NCI-H774 (cell line): ENCODE data around the gene PIK3R2.
"Not testable (repeated sequence)": the region's sequence is repeated elsewhere in the genome, so short reads cannot be mapped to it uniquely, and the experiment has no call there.

Source experiments
- DNase-seq: peaks from one replicate; lab custom pipeline; 2025; lab: John Stamatoyannopoulos, UW

The PIK3R2 gene

GRCh38 chr19:18152817-18153555 lies at the start of gene PIK3R2:
TSS of gene PIK3R2 (plus strand) at chr19:18153163. CDS start at chr19:18155880, 2,717 bp downstream.
- DNase-seq: peak; percentile 98

DNA sequence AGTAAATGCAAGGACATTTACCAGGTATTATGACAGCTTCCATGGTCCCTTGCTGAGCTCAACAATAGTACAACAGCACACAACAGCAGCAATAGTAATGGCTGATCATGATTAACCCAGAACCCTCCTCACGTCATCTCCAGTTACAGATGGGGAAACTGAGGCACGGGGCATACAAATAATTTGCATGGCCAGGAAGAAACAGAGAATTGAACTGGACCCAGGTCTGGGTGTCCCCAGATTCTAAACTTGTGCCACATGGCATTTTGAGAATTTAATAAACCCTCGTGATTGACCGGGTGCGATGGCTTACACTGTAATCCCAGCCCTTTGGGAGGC lies 48.2 kb upstream of the PIK3R2 start:
- DNase-seq: no peak

GRCh38 chr19:18105259-18105658 lies 47.7 kb upstream of the PIK3R2 start:
- DNase-seq: not testable (repeated sequence)

DNA sequence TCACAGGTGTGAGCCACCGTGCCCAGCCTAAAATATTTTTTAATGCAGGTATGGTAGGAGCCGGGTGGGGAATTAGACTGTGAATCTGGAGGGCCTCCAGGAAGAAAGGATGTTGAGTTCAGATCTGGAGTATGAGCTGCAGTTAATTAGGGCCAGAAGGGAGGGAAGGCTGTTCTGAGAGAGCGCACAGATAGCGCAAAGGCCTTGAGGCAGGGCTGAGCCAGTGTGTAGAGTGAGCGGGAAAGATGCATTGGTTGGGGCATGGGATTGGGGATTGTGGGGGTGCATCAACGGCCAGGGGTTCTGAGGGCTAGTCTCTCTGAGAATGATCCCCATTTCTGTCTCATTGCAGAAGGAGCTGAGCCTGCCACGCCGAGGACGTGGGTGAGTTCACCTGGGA lies 45.7 kb upstream of the PIK3R2 start:
- DNase-seq: peak; percentile 4

DNA sequence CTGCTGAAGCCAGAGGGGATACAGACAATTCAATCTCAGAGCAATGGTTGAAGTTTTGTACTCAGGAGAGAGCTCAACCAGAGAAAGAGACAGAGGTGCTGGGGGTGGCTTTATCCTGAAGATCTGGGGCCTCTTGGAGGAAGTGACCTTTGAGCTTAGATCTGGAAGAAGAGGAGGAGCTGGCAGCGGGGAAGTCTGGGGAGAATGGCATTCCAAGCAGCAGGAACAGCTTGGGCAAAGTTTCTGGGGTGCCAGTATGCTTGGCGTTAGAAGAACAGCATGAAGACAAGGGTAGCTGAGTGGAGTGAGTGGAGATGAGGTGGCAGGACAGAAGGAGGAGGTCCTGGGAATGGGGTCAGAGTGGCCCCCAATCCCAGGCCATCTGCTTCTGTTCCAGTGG lies 44.1 kb upstream of the PIK3R2 start:
- DNase-seq: no peak

- no peak for DNase-seq
Measured at GRCh38 chr19:18109341-18109732, 43.6 kb upstream of the PIK3R2 start.

DNA sequence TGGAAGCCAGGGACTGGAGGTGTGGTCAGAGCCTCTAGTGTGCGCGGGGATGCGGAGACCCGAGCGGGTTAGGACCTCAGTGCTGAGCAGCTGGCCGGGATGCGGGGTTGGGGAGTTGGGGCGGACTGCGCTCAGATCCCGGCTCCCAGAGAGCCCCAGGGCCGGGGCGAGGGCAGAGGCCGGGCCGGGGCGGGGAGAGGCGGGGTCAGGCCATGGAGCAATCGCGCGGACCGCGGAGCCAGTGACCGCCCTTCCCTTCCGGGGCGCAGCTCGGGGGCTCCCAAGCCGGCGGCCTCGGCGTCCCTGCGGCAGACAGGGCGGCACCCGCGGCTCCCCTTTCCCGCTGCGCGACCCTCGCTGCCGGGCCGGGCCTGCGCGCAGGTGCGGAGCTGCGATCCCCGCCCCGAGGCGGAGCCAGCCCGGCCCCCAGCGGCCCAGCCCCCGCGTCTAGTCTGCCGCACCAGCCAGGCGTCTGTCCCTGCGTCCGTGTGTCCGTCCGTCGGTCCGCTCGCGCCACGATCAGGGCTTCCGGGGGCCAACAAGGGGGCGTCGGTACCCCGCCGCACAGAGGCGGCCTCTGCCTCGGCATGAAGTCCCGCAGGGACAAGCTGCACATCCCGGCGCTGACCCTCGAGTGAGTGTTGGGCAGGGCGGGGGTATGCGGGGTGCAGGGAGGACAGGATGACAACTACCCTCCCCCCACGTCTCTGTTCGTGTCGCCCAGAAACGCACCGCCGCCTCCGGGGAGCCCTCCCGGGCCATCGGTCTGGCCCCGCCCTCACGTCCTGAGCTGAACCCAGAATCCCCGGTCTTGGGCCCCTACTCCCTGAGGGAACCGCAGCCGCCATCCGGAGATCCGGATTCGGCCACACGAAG lies 43.0 kb upstream of the PIK3R2 start:
- DNase-seq: peak; percentile 14

GRCh38 chr19:18110609-18111232 lies 42.2 kb upstream of the PIK3R2 start:
- DNase-seq: no peak

DNA sequence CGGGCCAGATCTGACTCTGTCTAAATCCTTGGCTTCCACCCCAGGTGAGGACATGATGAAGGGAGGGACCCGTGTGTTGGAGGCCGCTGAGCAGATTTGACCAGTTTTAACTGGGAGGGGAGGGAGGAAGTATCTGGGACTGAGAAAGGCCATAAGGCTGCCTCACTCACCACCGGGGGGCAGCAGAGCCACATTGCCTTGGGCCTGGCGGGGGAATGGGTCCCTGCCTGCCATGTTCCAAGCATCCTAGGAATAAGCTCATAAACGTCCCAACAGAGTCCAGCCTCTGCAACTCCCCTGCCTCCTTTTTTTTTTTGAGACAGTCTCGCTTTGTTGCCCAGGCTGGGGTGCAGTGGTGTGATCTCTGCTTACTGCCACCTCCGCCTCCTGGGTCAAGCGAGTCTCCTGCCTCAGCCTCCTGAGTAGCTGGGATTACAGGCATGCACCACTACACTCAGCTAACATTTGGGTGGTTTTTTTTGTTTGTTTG lies 39.9 kb upstream of the PIK3R2 start:
- peak; percentile 68 for DNase-seq

- DNase-seq: no peak
Measured at GRCh38 chr19:18113827-18114226, 39.1 kb upstream of the PIK3R2 start.

DNA sequence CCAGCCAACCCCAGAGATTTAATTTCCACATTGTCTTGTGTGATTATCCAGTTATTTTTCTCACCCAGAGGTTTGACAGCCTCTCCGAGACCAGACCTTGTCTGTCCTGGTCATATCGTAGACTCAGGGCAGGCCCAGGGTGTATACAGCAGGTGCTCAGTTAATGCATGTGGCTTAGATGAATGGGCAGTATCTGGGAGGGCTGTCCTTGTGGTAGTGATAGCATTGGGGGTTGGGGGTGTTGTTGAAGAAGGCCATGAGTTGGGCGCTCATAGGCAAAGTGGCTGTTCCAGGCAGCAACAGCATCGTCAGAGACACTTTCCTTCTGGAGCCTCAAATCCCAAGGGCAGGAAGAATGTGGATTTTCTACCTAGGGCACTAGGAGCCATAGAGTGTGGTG lies 38.5 kb upstream of the PIK3R2 start:
- DNase-seq: no peak

- no peak for DNase-seq
Measured at GRCh38 chr19:18117364-18117691, 35.6 kb upstream of the PIK3R2 start.

DNA sequence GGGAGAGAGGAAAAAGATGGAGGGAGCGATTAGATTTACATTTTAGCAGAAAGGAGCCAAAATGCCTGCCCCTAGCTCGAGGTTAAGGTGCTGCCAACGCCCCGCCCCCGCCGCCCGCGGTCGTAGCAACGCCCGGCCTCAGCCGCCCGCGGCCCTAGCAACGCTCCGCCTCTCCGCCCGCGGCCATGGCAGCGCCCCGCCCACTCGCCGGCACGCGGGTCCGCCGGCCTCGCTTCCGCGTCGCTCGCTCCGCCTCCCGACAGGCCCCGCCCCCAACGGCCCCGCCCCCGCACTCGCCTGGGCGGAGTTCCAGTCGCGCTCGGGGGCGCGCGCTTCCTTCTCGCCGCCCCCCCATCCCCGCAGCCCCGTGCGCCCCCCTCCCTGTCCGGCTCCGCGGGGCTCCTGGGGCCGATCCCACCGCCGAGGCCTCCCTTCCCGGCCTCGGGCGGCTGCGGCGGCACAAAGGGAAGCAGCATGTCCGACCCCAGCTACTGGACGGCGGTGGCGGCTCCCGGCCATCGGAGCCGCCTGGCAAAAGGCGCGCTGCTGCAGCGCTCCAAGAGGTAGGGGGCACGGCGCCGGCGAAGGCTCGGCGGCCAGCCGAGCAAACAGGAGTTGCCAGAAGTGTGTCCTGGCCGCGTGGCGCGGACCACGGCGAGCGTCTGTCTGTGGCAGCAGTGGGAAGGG lies 35.1 kb upstream of the PIK3R2 start:
- DNase-seq: peak; percentile 89

DNA sequence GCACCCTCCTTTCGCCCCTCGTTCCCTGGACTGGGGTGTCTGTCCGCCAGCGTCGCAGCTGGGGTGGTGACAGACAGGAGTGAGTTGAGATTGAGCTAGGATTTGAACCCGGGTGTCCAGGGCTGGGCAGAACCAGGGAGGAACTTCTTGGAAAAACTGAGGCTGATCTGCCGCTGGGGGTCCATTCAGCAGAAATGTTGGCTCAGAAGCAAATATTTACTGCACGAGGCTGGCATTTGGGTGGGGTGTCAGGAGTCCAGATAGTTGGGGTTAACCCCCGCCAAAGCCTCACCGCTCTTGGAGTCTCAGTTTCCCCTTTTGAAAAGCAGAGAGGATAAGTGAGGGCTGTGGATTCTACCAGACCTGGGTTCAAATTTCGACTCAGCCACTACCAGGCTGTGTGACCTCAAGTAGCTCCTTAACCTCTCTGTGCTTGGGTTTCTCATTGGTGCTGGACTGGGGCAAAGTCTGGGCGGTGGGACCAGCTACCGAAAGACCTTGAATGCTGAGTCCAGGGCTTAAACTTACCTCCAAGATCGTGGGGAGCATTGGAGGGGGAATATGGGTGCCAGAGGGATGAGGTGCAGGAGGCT lies 34.4 kb upstream of the PIK3R2 start:
- DNase-seq: no peak

DNA sequence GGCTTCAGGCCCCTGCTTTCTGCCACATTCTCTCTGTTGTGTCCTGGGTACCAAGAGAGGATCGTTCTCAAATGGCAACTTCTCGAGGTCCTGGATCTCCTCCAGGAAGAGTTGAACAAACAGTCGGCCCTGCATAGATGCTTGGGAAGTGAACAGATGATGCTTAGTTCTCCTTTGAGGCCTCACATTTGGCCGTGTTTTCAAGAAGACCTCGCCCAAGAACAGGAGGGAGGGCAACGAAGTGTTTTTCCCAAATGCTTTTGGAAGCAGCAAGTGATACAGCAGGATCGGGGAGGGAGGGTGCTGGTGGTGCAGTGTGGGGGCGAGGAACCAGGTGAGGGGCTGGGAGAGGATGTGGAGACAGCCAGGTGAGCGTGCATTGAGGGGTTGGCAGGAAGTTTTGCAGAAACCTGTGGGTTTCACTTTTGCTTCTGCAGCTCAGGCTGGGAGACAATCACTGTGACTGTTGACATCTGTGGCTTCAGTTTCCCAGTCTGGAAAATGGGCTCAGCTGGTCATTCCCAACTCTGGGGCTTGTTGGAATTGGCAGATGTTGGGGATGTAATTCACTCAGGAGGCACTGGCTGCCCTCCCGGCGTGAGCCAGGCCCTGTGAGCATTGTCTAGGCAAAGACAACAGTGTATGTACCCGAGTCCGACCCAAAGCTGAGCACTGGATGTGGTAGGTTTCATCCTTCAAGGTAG lies 33.8 kb upstream of the PIK3R2 start:
- no peak for DNase-seq

GRCh38 chr19:18119717-18120105 lies 33.3 kb upstream of the PIK3R2 start:
- no peak for DNase-seq

DNA sequence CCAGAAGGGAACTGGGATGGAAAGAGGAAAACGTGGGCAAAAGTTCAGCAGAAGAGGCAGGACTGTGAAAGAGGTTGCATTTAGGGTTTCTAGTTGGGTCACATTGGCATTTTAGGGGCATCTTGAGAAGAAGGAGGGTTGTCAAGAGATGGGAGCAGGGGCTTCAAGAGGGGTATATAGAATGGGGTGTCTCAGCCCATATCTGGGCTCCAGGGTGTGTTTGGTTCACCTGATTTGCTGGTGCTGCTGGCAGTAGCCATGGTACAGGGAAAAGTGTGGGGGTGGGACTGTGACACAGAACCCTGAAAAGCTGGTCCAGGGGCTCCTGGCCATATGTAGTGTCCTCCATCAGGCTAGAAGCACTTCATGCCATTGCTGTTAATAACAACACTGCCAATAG lies 32.8 kb upstream of the PIK3R2 start:
- no peak for DNase-seq

GRCh38 chr19:18121166-18121565 lies 31.8 kb upstream of the PIK3R2 start:
- DNase-seq: no peak

DNA sequence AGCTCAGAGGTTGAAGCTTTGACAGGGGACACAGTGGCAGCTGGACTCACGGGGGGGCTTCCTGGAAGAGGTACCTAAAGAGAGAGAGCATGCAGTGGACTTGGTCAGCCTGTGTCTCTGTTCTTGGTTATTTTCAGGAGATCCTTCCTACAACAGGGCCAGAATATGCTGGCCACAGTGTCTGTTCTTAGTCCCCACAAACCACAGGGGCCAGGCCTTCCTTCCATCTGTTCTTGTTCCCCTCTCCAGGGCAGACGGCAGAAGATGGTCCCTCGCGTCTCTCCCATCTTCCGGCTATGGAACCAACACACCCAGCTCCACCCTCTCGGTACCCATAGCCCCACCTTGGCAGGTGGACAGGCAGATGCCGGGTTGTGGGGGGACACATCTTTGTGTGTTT lies 30.5 kb upstream of the PIK3R2 start:
- no peak for DNase-seq

DNA sequence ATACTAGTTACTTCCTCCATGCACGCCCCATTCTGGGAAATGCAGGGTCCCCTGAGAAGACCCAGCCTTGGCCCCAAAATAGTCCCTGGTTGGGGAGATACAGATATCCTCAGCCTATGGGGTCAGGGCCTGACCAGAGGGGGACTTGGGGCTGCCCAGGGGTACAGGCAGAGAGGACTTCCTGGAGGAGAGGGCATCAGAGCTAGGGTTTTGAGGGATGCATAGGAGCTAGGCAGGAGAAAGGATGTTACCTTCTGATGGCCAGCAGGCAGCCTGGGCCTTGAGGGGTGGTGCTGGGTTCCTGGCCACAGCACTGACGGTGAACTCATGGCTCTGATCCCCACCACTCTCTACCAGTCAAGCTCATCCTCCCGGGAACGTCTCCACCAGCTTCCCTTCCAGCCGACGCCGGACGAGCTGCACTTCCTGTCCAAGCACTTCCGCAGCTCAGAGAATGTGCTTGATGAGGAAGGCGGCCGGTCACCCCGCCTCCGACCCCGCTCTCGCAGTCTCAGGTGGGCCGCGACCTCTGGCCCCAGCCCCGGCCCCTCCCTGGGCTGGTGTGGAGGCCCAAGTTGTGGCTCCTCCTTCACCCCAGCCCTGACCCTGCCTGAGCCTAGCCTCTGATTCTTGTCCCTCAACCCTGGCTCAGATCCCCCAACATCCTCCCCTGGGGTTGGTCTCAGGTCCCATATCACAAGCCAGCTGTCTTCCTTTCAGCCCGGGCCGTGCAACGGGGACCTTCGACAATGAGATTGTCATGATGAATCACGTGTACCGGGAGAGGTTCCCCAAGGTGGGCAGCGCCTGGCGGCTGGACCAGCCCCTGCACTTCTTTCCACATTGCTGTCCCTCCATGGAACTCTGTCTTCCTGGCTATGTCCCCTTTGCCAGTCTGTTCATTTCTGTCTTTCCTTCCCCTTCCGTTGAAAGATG lies 29.8 kb upstream of the PIK3R2 start:
- DNase-seq: no peak
